HG03460 (cell line): ENCODE results near the gene MYADML2.

ENCODE experiments used
- ATAC-seq: cut with Tn5 transposase; IDR thresholded peaks from one replicate; pipeline ENCODE4 v1.9.1; 2021; ENCODE audit not compliant: unreplicated experiment

Gene MYADML2

GRCh38 chr17:81901167-81902022 lies 45.6 kb downstream of the MYADML2 start:
- no peak for ATAC-seq

- no peak for ATAC-seq
Observed at GRCh38 chr17:81900181-81900820, 46.7 kb downstream of the MYADML2 start.

- no peak for ATAC-seq
Observed at GRCh38 chr17:81899514-81900166, 47.4 kb downstream of the MYADML2 start.

GRCh38 chr17:81898885-81899284 lies 48.1 kb downstream of the MYADML2 start:
- ATAC-seq, result no peak

GRCh38 chr17:81898029-81898866 lies 48.8 kb downstream of the MYADML2 start:
- ATAC-seq, result no peak

- no peak for ATAC-seq
Observed at GRCh38 chr17:81895400-81895799, 51.6 kb downstream of the MYADML2 start.

GRCh38 chr17:81891303-81891552 lies 55.8 kb downstream of the MYADML2 start:
- ATAC-seq, result no peak

GRCh38 chr17:81890447-81891302 lies 56.4 kb downstream of the MYADML2 start:
- ATAC-seq, result peak; percentile 6
